Upper lobe of left lung (tissue), 4 donors: Measurements from ENCODE around the gene SLF2.

Experiments
- POLR2A ChIP-seq, 4 donors: fragments of 450-650 bp; IDR thresholded peaks; one replicate each; pipeline ENCODE4 v1.5.1; 2016 to 2017; ENCODE audit warnings: antibody characterized with exemption in 4 of 4, mild to moderate bottlenecking in 2 of 4
- TF ChIP-seq, protein P1 (sequence below), 6 experiments: fragments of 450-650 bp in 4 of 6; fragments of 200-600 bp in 2 of 6; sonication (generic) in 2 of 6; IDR thresholded peaks; one replicate each; pipeline ENCODE4 v1.5.1; 2016 to 2019; ENCODE audit warnings: antibody characterized with exemption in 6 of 6

- TF ChIP-seq POLR2A (IDR thresholded peaks at IDR 0.05), result peak in 2 of 4 donors; percentile 45 to 63
- TF ChIP-seq, protein P1, sequence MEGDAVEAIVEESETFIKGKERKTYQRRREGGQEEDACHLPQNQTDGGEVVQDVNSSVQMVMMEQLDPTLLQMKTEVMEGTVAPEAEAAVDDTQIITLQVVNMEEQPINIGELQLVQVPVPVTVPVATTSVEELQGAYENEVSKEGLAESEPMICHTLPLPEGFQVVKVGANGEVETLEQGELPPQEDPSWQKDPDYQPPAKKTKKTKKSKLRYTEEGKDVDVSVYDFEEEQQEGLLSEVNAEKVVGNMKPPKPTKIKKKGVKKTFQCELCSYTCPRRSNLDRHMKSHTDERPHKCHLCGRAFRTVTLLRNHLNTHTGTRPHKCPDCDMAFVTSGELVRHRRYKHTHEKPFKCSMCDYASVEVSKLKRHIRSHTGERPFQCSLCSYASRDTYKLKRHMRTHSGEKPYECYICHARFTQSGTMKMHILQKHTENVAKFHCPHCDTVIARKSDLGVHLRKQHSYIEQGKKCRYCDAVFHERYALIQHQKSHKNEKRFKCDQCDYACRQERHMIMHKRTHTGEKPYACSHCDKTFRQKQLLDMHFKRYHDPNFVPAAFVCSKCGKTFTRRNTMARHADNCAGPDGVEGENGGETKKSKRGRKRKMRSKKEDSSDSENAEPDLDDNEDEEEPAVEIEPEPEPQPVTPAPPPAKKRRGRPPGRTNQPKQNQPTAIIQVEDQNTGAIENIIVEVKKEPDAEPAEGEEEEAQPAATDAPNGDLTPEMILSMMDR (IDR thresholded peaks at IDR 0.05), result peak in 1 of 6 experiments; percentile 10
Observed at GRCh38 chr10:101000915-101001658, 88.3 kb downstream of the SLF2 start.
